ENCODE data around the gene C10orf90.

- TF ChIP-seq CTCF (IDR thresholded peaks at IDR 0.05; ENCODE audit: control extremely low read depth in 1 of 3, insufficient read depth in 1 of 3, low read depth in 1 of 3, low read length in 3 of 3) = no peak
- no peak for TF ChIP-seq PHF8 (conservative IDR thresholded peaks at IDR 0.05; ENCODE audit: low read depth, low read length)
- TF ChIP-seq TBP (IDR thresholded peaks at IDR 0.05; ENCODE audit: low read depth, low read length) = no peak
- no peak for TF ChIP-seq BRCA1 (IDR thresholded peaks at IDR 0.05; ENCODE audit: low read depth, low read length)
Measured at GRCh38 chr10:126509182-126509581, 161.3 kb downstream of the C10orf90 start.

Data from H1 (cell line).